Smooth muscle cell (in vitro differentiated cells): ENCODE results near the gene PITPNC1. TPM values are rescaled to one million over a fixed set of nuclear protein-coding genes. Genes with fewer than 3 reads are reported as not detected.

ENCODE experiments used
- DNase-seq: peaks from one replicate; lab custom pipeline; 2025; ENCODE audit not compliant: unreplicated experiment; lab: John Stamatoyannopoulos, UW
- H2AFZ ChIP-seq: fragments of 200-600 bp; sonication (generic); 2 replicates; pipeline ENCODE4 v1.6.0; 2016; ENCODE audit warnings: antibody characterized with exemption, low read depth, mild to moderate bottlenecking
- H3F3A ChIP-seq: fragments of 200-600 bp; sonication (generic); 2 replicates; pipeline ENCODE4 v1.6.0; 2017; ENCODE audit warnings: antibody characterized with exemption, low read depth
- H3K27ac ChIP-seq: fragments of 200-600 bp; sonication (generic); 2 replicates; pipeline ENCODE4 v1.5.1; 2016; ENCODE audit warnings: low read depth, mild to moderate bottlenecking
- H3K27me3 ChIP-seq: fragments of 200-600 bp; sonication (generic); 2 replicates; pipeline ENCODE4 v1.6.1; 2016; ENCODE audit warnings: low read depth, mild to moderate bottlenecking
- H3K36me3 ChIP-seq: fragments of 200-600 bp; sonication (generic); 2 replicates; pipeline ENCODE4 v1.5.1; 2016; ENCODE audit warnings: low read depth
- H3K4me1 ChIP-seq: fragments of 200-600 bp; sonication (generic); 2 replicates; pipeline ENCODE4 v1.5.1; 2016; ENCODE audit warnings: low read depth
- H3K4me2 ChIP-seq: fragments of 200-600 bp; sonication (generic); 2 replicates; pipeline ENCODE4 v1.6.0; 2016; ENCODE audit warnings: mild to moderate bottlenecking
- H3K4me3 ChIP-seq: fragments of 200-600 bp; sonication (generic); 2 replicates; pipeline ENCODE4 v1.5.1; 2016; ENCODE audit warnings: mild to moderate bottlenecking
- H3K79me2 ChIP-seq: fragments of 200-600 bp; sonication (generic); 2 replicates; pipeline ENCODE4 v1.6.0; 2016; ENCODE audit warnings: low read depth, mild to moderate bottlenecking
- H3K9ac ChIP-seq: fragments of 200-600 bp; sonication (generic); 2 replicates; pipeline ENCODE4 v1.6.0; 2016; ENCODE audit warnings: low read depth
- H3K9me3 ChIP-seq: fragments of 200-600 bp; sonication (generic); replicated peaks from 2 replicates; pipeline ENCODE4 v1.5.1; 2016; ENCODE audit warnings: low read depth
- H4K20me1 ChIP-seq: fragments of 200-600 bp; sonication (generic); 2 replicates; pipeline ENCODE4 v1.6.0; 2016; ENCODE audit warnings: low read depth
- WGBS: methylation state at CpG from one replicate; pipeline ENCODE4 v1.1.7; 2016; ENCODE audit warnings: low lambda C conversion rate; 5-methylcytosine and 5-hydroxymethylcytosine counted together
- polyA plus RNA-seq: library from polyadenylated mRNA; unstranded; fragments of >200 nt; fragmentation: Nextera tagmentation; extraction: Ambion mirVana; gene quantifications from 2 replicates; pipeline ENCODE4 v1.2.1, GENCODE V29; 2016
- total RNA-seq: library from RNA; depleted of rRNA; stranded (reverse); fragments of >200 nt; gene quantifications from 2 replicates; pipeline ENCODE4 v1.2.3, GENCODE V29; 2014
- TF ChIP-seq, protein P1 (sequence below): fragments of 200-600 bp; sonication (generic); IDR thresholded peaks from 2 replicates; pipeline ENCODE4 v1.5.1; 2017; ENCODE audit warnings: borderline replicate concordance, mild to moderate bottlenecking, antibody characterized with exemption; ENCODE audit not compliant: insufficient read depth, poor library complexity, severe bottlenecking

PITPNC1 gene
- total and polyA plus RNA-seq, 2 experiments from 2014 or later: 9.6 to 12.5 TPM

DNA sequence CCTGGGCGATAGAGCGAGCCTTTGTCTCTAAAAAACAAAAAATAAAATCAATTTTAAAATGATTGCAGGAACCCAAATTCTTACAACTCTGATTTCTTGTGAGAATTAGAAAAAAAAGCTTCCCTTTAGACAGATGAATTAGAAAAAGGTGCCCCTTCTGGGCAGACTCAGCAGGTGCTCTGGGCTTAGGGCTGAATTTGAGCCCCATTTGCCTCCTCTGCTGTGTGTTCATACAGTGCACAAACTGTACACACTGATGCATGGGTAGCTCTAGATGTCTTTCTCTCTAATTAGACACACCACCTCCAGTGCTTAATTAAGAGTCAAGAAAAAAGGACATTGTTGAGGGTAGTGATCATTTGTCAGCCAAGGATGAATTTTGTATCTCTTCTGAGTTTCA, 302.1 kb downstream of the PITPNC1 start:
- H3K4me3 ChIP-seq: no peak overlapping the region
- WGBS: 94% methylated on average over 2 of the region's 2 CpGs
- TF ChIP-seq, protein P1, sequence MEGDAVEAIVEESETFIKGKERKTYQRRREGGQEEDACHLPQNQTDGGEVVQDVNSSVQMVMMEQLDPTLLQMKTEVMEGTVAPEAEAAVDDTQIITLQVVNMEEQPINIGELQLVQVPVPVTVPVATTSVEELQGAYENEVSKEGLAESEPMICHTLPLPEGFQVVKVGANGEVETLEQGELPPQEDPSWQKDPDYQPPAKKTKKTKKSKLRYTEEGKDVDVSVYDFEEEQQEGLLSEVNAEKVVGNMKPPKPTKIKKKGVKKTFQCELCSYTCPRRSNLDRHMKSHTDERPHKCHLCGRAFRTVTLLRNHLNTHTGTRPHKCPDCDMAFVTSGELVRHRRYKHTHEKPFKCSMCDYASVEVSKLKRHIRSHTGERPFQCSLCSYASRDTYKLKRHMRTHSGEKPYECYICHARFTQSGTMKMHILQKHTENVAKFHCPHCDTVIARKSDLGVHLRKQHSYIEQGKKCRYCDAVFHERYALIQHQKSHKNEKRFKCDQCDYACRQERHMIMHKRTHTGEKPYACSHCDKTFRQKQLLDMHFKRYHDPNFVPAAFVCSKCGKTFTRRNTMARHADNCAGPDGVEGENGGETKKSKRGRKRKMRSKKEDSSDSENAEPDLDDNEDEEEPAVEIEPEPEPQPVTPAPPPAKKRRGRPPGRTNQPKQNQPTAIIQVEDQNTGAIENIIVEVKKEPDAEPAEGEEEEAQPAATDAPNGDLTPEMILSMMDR: no peak

DNA sequence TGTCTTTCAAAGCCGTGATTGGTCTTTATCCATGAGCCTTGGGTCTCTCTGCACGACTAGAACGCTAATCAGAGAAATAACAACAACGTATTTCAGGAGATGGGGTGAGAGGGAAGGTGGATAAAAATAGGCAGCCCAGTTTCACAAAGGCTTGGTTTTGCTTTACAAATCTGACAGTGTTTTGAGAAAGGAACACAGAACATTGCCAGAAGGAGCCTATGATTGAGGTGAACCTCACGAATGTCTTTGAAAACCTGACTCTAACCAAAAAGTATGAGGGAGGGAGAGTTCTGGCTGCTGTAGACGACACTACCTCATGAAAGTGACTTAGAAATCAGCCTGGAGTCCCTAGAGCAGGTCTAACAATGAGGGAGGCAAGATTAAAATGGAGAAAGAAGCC, 302.6 kb downstream of the PITPNC1 start:
- Histone ChIP-seq H3K4me1 (no peaks in the 10 kb centered on the region), H3K4me3 (no peak overlapping the region), H3K27ac (no peak overlapping the region), H2AFZ (no peak overlapping the region), H3K9me3 (no peaks in the 10 kb centered on the region), H4K20me1 (no peaks in the 10 kb centered on the region), H3F3A (no peaks in the 10 kb centered on the region), H3K4me2 (no peak overlapping the region), H3K27me3 (no peaks in the 10 kb centered on the region), H3K79me2 (no peaks in the 10 kb centered on the region), H3K9ac (no peak overlapping the region), H3K36me3 (no peaks in the 10 kb centered on the region)
- TF ChIP-seq, protein P1: no peak
- DNase-seq: no peak
- 92% methylated on average over 6 of the region's 6 CpGs for WGBS

More for the DNA sequence above, 302.1 kb downstream of the PITPNC1 start:
- H3K4me1 ChIP-seq: no peaks in the 10 kb centered on the region
- no peak overlapping the region for H2AFZ ChIP-seq
- no peaks in the 10 kb centered on the region for H3K9me3 ChIP-seq
- no peak overlapping the region for H3K9ac ChIP-seq
- H3K27ac ChIP-seq: no peak overlapping the region
- H3K36me3 ChIP-seq: no peaks in the 10 kb centered on the region
- no peaks in the 10 kb centered on the region for H3K27me3 ChIP-seq
- DNase-seq: no peak
- no peaks in the 10 kb centered on the region for H3F3A ChIP-seq
- no peak overlapping the region for H3K4me2 ChIP-seq
- H3K79me2 ChIP-seq: no peaks in the 10 kb centered on the region
- no peaks in the 10 kb centered on the region for H4K20me1 ChIP-seq

DNA sequence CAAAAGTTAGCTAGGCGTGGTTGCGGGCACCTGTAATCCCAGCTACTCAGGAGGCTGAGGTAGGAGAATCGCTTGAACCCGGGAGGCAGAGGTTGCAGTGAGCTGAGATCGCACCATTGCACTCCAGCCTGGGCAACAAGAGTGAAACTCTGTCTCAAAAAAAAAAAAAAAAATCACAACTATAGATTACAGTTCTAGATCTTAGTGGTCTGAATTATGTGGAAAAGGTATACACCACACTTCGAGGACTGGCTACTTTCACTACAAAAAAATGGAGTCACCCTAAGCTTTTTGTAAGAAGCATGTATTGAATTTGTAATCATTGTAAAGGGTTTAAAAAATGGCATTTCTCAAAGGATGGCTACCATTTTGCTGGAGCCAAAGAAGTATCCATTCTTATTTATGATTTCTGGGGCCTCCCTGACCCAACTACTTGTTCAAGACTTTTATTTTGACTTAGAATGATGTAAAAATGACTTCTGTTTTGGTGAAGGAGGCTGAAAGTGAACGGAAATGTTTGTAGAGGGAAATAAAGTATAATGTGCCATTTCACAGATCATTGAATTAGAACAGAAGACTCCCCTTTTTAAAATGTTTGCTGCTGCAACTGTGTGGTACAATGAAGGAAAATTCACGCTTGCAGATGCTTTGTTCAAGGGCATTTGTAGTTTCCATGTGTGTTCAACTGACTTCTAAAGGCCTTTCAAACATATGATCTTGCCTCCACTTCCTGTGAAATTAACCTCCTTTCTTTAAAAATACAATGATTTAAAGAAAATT, 303.6 kb downstream of the PITPNC1 start:
- H3K36me3 ChIP-seq: no peaks in the 10 kb centered on the region
- H3K27me3 ChIP-seq: no peaks in the 10 kb centered on the region
- H2AFZ ChIP-seq: no peak overlapping the region
- H3K9ac ChIP-seq: no peak overlapping the region
- 93% methylated on average over 8 of the region's 8 CpGs for WGBS
- no peaks in the 10 kb centered on the region for H4K20me1 ChIP-seq
- H3K4me1 ChIP-seq: no peaks in the 10 kb centered on the region
- H3K4me2 ChIP-seq: no peak overlapping the region
- no peak overlapping the region for H3K4me3 ChIP-seq
- DNase-seq: no peak
- H3F3A ChIP-seq: no peaks in the 10 kb centered on the region
- H3K79me2 ChIP-seq: no peaks in the 10 kb centered on the region
- no peaks in the 10 kb centered on the region for H3K9me3 ChIP-seq
- H3K27ac ChIP-seq: no peak overlapping the region
- TF ChIP-seq, protein P1: no peak

DNA sequence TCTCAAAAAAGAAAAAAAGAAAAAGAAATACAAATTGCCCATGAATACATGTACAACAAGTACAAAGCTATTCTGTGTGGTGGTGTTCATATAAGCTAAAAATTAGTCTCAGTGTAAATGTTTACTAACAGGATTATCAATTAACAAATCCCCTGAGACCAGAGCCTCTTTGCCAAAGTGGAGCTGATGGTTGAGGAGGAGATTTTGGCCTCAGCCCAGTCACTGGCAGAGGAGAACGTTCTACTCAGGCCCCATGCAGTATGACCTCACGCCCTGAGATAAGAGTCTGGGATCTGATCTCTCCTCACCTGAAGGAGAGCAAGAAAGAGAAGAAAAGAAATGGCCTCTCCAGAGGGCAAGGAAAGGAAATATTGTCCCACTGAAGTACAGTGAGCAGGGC, 305.1 kb downstream of the PITPNC1 start:
- DNase-seq: no peak
- Histone ChIP-seq H3K9ac (no peak overlapping the region), H3K4me2 (no peak overlapping the region), H3K4me1 (no peaks in the 10 kb centered on the region), H3K9me3 (no peaks in the 10 kb centered on the region), H3F3A (no peaks in the 10 kb centered on the region), H3K27ac (no peak overlapping the region), H4K20me1 (no peaks in the 10 kb centered on the region), H3K4me3 (no peak overlapping the region), H3K36me3 (no peaks in the 10 kb centered on the region), H2AFZ (no peak overlapping the region), H3K27me3 (no peaks in the 10 kb centered on the region), H3K79me2 (no peaks in the 10 kb centered on the region)
- TF ChIP-seq, protein P1: no peak
- WGBS: 85% methylated on average over 2 of the region's 2 CpGs
